IMR-90 (cell line): ENCODE measurements around the gene SHB.

Source experiments
- BHLHE40 ChIP-seq: fragments of 150-350 bp; IDR thresholded peaks from 2 replicates; pipeline ENCODE4 v1.6.1; 2016; ENCODE audit warnings: mild to moderate bottlenecking, low read depth, low read length
- CHD1 ChIP-seq: IDR thresholded peaks from 2 replicates; pipeline ENCODE4 v1.6.1; 2012; ENCODE audit warnings: low read depth, low read length, improper control_type of control experiment
- MAFK ChIP-seq: IDR thresholded peaks from 2 replicates; pipeline ENCODE4 v1.6.1; 2012; ENCODE audit warnings: low read depth, low read length, improper control_type of control experiment
- MAZ ChIP-seq: IDR thresholded peaks from 2 replicates; pipeline ENCODE4 v1.6.1; 2012; ENCODE audit warnings: low read depth, mild to moderate bottlenecking, low read length, improper control_type of control experiment, moderate library complexity, borderline replicate concordance
- MXI1 ChIP-seq: IDR thresholded peaks from 2 replicates; pipeline ENCODE4 v1.6.1; 2012; ENCODE audit warnings: low read depth, mild to moderate bottlenecking, low read length, moderate library complexity, borderline replicate concordance
- NFE2L2 ChIP-seq: fragments of 150-350 bp; IDR thresholded peaks from 2 replicates; pipeline ENCODE4 v1.6.1; 2016; ENCODE audit warnings: low read depth, mild to moderate bottlenecking, low read length
- POLR2A ChIP-seq: IDR thresholded peaks from 2 replicates; pipeline ENCODE4 v1.6.1; 2012; ENCODE audit warnings: mild to moderate bottlenecking, low read depth, low read length
- RAD21 ChIP-seq: IDR thresholded peaks from 2 replicates; pipeline ENCODE4 v1.6.1; 2012; ENCODE audit warnings: low read length, improper control_type of control experiment
- RCOR1 ChIP-seq: IDR thresholded peaks from 2 replicates; pipeline ENCODE4 v1.6.1; 2012; ENCODE audit warnings: mild to moderate bottlenecking, low read length, improper control_type of control experiment; ENCODE audit not compliant: insufficient replicate concordance
- RFX5 ChIP-seq: IDR thresholded peaks from 2 replicates; pipeline ENCODE4 v1.8.0; 2012; ENCODE audit warnings: low read depth, mild to moderate bottlenecking, low read length, moderate library complexity
- SMC3 ChIP-seq: fragments of 150-350 bp; IDR thresholded peaks from 2 replicates; pipeline ENCODE4 v1.6.1; 2016; ENCODE audit warnings: low read depth, mild to moderate bottlenecking, antibody characterized with exemption, low read length, moderate library complexity
- TF ChIP-seq, protein P1 (sequence below): conservative IDR thresholded peaks from 2 replicates; pipeline ENCODE4 v1.5.1; 2012; ENCODE audit warnings: mild to moderate bottlenecking, low read depth, low read length, improper control_type of control experiment
- TF ChIP-seq, protein P2 (sequence below): fragments of 150-350 bp; IDR thresholded peaks from 2 replicates; pipeline ENCODE4 v1.6.1; 2017; ENCODE audit warnings: mild to moderate bottlenecking, antibody characterized with exemption, low read length, low read depth
- TF ChIP-seq, protein P3 (sequence below): fragments of 150-350 bp; IDR thresholded peaks from 2 replicates; pipeline ENCODE4 v1.6.1; 2016; ENCODE audit warnings: low read depth, mild to moderate bottlenecking, low read length, moderate library complexity, borderline replicate concordance

DNA sequence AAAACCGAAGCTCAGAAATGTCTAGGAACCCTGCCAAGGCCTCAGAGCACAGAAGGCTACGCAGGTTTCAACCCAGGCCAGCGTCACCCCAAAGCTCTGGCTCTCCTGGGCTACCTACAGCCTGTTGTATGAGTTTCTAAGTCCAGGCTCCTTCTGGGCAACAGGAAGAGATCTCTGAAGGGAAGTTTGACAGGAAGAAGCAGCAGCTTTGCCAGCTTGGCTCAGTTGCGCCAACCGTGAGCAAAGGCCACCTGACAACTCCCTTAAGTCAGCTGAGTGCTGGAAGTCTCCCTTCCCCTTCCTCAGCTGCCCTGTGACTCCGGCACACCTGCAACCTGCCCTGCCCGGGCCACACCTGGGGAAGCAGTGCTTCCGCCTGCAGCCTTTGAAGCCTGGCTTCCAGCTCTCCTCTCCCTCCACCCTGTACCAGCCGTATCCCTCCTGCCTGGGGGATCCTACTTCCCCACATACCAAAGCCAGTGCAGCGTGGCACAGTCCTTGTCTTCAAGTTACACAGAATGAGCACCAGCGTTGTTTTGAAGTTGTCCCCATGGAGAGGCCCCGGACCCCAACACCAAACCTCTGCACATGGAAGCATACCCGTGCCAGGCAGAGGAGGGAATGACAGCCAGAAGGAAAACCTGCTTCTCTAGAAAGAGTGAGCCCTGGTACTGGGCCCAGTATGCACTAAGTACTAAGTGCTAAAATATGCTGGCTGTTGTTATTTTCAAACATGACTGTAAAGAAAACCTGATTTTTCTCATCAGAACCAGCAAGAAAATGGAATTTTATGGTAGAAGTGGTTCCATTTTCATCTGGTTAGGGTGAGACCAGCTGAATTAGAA lies 36.5 kb downstream of the SHB start:
- TF ChIP-seq POLR2A, result no peak
- TF ChIP-seq, protein P1, sequence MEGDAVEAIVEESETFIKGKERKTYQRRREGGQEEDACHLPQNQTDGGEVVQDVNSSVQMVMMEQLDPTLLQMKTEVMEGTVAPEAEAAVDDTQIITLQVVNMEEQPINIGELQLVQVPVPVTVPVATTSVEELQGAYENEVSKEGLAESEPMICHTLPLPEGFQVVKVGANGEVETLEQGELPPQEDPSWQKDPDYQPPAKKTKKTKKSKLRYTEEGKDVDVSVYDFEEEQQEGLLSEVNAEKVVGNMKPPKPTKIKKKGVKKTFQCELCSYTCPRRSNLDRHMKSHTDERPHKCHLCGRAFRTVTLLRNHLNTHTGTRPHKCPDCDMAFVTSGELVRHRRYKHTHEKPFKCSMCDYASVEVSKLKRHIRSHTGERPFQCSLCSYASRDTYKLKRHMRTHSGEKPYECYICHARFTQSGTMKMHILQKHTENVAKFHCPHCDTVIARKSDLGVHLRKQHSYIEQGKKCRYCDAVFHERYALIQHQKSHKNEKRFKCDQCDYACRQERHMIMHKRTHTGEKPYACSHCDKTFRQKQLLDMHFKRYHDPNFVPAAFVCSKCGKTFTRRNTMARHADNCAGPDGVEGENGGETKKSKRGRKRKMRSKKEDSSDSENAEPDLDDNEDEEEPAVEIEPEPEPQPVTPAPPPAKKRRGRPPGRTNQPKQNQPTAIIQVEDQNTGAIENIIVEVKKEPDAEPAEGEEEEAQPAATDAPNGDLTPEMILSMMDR, result no peak
- no peak for TF ChIP-seq RCOR1
- TF ChIP-seq BHLHE40, result no peak
- TF ChIP-seq, protein P2, sequence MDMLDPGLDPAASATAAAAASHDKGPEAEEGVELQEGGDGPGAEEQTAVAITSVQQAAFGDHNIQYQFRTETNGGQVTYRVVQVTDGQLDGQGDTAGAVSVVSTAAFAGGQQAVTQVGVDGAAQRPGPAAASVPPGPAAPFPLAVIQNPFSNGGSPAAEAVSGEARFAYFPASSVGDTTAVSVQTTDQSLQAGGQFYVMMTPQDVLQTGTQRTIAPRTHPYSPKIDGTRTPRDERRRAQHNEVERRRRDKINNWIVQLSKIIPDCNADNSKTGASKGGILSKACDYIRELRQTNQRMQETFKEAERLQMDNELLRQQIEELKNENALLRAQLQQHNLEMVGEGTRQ, result no peak
- no peak for TF ChIP-seq MAZ
- no peak for TF ChIP-seq SMC3
- no peak for TF ChIP-seq MAFK
- TF ChIP-seq RFX5, result no peak
- TF ChIP-seq RAD21, result no peak
- TF ChIP-seq, protein P3, sequence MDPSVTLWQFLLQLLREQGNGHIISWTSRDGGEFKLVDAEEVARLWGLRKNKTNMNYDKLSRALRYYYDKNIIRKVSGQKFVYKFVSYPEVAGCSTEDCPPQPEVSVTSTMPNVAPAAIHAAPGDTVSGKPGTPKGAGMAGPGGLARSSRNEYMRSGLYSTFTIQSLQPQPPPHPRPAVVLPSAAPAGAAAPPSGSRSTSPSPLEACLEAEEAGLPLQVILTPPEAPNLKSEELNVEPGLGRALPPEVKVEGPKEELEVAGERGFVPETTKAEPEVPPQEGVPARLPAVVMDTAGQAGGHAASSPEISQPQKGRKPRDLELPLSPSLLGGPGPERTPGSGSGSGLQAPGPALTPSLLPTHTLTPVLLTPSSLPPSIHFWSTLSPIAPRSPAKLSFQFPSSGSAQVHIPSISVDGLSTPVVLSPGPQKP, result no peak
- TF ChIP-seq MXI1, result no peak
- TF ChIP-seq CHD1, result no peak
- TF ChIP-seq NFE2L2, result no peak
